Spinal cord (tissue), 10 donors: ENCODE measurements around the gene KAT2B. TPM values are rescaled to one million over a fixed set of nuclear protein-coding genes. Genes with fewer than 3 reads are reported as not detected.

Experiments used
- DNase-seq, 6 donors: peaks; one replicate each; pipeline versions ENCODE4 v3.0.0 to v3.0.0-alpha.2; 2013 to 2015; ENCODE audit warnings: low spot score in 6 of 6, low read depth in 4 of 6
- H3K27ac ChIP-seq: one replicate; pipeline ENCODE4 v1.5.1; 2013; ENCODE audit warnings: low read depth, low read length, control low read depth
- H3K27me3 ChIP-seq: one replicate; pipeline ENCODE4 v1.6.1; 2013; ENCODE audit warnings: low read length; ENCODE audit not compliant: control insufficient read depth, insufficient read depth
- H3K36me3 ChIP-seq: one replicate; pipeline ENCODE4 v1.6.1; 2013; ENCODE audit warnings: low read length; ENCODE audit not compliant: control insufficient read depth, insufficient read depth
- H3K4me1 ChIP-seq: one replicate; pipeline ENCODE4 v1.6.1; 2013; ENCODE audit warnings: low read length; ENCODE audit not compliant: control insufficient read depth, insufficient read depth
- H3K4me3 ChIP-seq: one replicate; pipeline ENCODE4 v1.5.1; 2013; ENCODE audit warnings: low read depth, low read length, control low read depth
- H3K9me3 ChIP-seq: one replicate; pipeline ENCODE4 v1.6.1; 2013; ENCODE audit warnings: low read length; ENCODE audit not compliant: control insufficient read depth, insufficient read depth
- WGBS: methylation state at CpG from one replicate; pipeline ENCODE4 v1.1.5; 2013; ENCODE audit warnings: missing lambda C conversion rate; ENCODE audit not compliant: insufficient coverage; 5-methylcytosine and 5-hydroxymethylcytosine counted together
- polyA plus RNA-seq, 2 donors: library from polyadenylated mRNA; unstranded; fragments of 120-200 nt; gene quantifications; one replicate each; pipeline ENCODE4 v1.2.1, GENCODE V29; 2013; ENCODE audit not compliant: insufficient read length in 2 of 2
- total RNA-seq, 2 donors: library from RNA; depleted of rRNA in 1 of 2; stranded (reverse); fragments of 120-200 nt in 1 of 2; fragments of >200 nt in 1 of 2; gene quantifications; one replicate each; pipeline versions ENCODE4 v1.2.3 to v1.2.4, GENCODE V29; 2013 to 2014
- donor health status: healthy.

Gene KAT2B
- total and polyA plus RNA-seq, 4 donors = 41.8 to 68.5 (median 48.3) TPM

- H3K27me3 ChIP-seq = no peaks in the 10 kb centered on the region
- H3K4me1 ChIP-seq = peaks cover 16% of the 10 kb centered on the region
- no peak overlapping the region for H3K4me3 ChIP-seq
- H3K27ac ChIP-seq = peak overlapping the region; percentile 17
- no peaks in the 10 kb centered on the region for H3K9me3 ChIP-seq
- peak in 2 of 6 donors; percentile 36 to 48 for DNase-seq
- H3K36me3 ChIP-seq = no peaks in the 10 kb centered on the region
- 24% methylated on average over 4 of the region's 5 CpGs for WGBS
These were observed 39.4 kb downstream of the KAT2B start for GRCh38 chr3:20079621-20080020.

GRCh38 chr3:20080956-20081554 is 40.8 kb downstream of the KAT2B start:
- H3K27ac ChIP-seq = peak overlapping the region; percentile 17
- peaks cover 2% of the 10 kb centered on the region for H3K36me3 ChIP-seq
- H3K4me1 ChIP-seq = peaks cover 11% of the 10 kb centered on the region
- H3K9me3 ChIP-seq = no peaks in the 10 kb centered on the region
- DNase-seq = peak in 2 of 6 donors; percentile 36 to 65
- no peaks in the 10 kb centered on the region for H3K27me3 ChIP-seq
- 21% methylated on average over 7 of the region's 8 CpGs for WGBS
- no peak overlapping the region for H3K4me3 ChIP-seq

GRCh38 chr3:20083253-20083652 is 43.0 kb downstream of the KAT2B start:
- peaks cover 6% of the 10 kb centered on the region for H3K36me3 ChIP-seq
- H3K4me1 ChIP-seq = peaks cover 9% of the 10 kb centered on the region
- no peak for DNase-seq
- no peak overlapping the region for H3K4me3 ChIP-seq
- no peaks in the 10 kb centered on the region for H3K27me3 ChIP-seq
- H3K27ac ChIP-seq = no peak overlapping the region
- no peaks in the 10 kb centered on the region for H3K9me3 ChIP-seq

- peaks cover 9% of the 10 kb centered on the region for H3K4me1 ChIP-seq
- no peak overlapping the region for H3K4me3 ChIP-seq
- 100% methylated on average over 1 of the region's 2 CpGs for WGBS
- peaks cover 6% of the 10 kb centered on the region for H3K36me3 ChIP-seq
- DNase-seq = no peak
- no peaks in the 10 kb centered on the region for H3K9me3 ChIP-seq
- H3K27ac ChIP-seq = no peak overlapping the region
- no peaks in the 10 kb centered on the region for H3K27me3 ChIP-seq
These were observed 43.7 kb downstream of the KAT2B start for GRCh38 chr3:20083953-20084352.

GRCh38 chr3:20091331-20092047 is 51.2 kb downstream of the KAT2B start:
- WGBS = no CpG with 5 or more reads among the region's 2 CpGs
- no peak overlapping the region for H3K4me3 ChIP-seq
- no peak overlapping the region for H3K27ac ChIP-seq

GRCh38 chr3:20095470-20095869 is 55.2 kb downstream of the KAT2B start:
- no CpG with 5 or more reads among the region's 4 CpGs for WGBS
- H3K27ac ChIP-seq = no peak overlapping the region

More at GRCh38 chr3:20091331-20092047, 51.2 kb downstream of the KAT2B start:
- Histone ChIP-seq H3K36me3 (peaks cover 6% of the 10 kb centered on the region), H3K9me3 (peaks cover 7% of the 10 kb centered on the region), H3K27me3 (no peaks in the 10 kb centered on the region), H3K4me1 (peaks cover 5% of the 10 kb centered on the region)
- DNase-seq = no peak

GRCh38 chr3:20096135-20096685 is 56.0 kb downstream of the KAT2B start:
- Histone ChIP-seq H3K4me3 (no peak overlapping the region), H3K4me1 (peaks cover 10% of the 10 kb centered on the region), H3K27me3 (no peaks in the 10 kb centered on the region), H3K9me3 (no peaks in the 10 kb centered on the region), H3K27ac (no peak overlapping the region), H3K36me3 (peaks cover 6% of the 10 kb centered on the region)
- no peak for DNase-seq
- WGBS = no CpG with 5 or more reads among the region's 3 CpGs

More at GRCh38 chr3:20095470-20095869, 55.2 kb downstream of the KAT2B start:
- Histone ChIP-seq H3K4me1 (peaks cover 10% of the 10 kb centered on the region), H3K36me3 (peaks cover 6% of the 10 kb centered on the region), H3K9me3 (peaks cover under 1% of the 10 kb centered on the region), H3K27me3 (no peaks in the 10 kb centered on the region), H3K4me3 (no peak overlapping the region)
- DNase-seq = no peak

- peaks cover 10% of the 10 kb centered on the region for H3K4me1 ChIP-seq
- H3K27me3 ChIP-seq = no peaks in the 10 kb centered on the region
- peak in 1 of 6 donors; percentile 53 for DNase-seq
- H3K9me3 ChIP-seq = no peaks in the 10 kb centered on the region
- 0% methylated on average over 1 of the region's 1 CpG for WGBS
- no peak overlapping the region for H3K4me3 ChIP-seq
- peaks cover 6% of the 10 kb centered on the region for H3K36me3 ChIP-seq
- no peak overlapping the region for H3K27ac ChIP-seq
These were observed 56.8 kb downstream of the KAT2B start for GRCh38 chr3:20097015-20097414.

- Histone ChIP-seq H3K4me1 (peaks cover 10% of the 10 kb centered on the region), H3K27me3 (no peaks in the 10 kb centered on the region), H3K27ac (peak overlapping the region; percentile 82), H3K36me3 (peaks cover 6% of the 10 kb centered on the region), H3K9me3 (no peaks in the 10 kb centered on the region), H3K4me3 (no peak overlapping the region)
- 42% methylated on average over 5 of the region's 6 CpGs for WGBS
- peak in 2 of 6 donors; percentile 50 to 54 for DNase-seq
These were observed 58.8 kb downstream of the KAT2B start for GRCh38 chr3:20099060-20099459.
